Suppressor macrophage (primary cell): ENCODE measurements around the gene ELOVL4.
A peak's percentile ranks its signal among the peaks of the same experiment; 100 is the strongest.

Experiments
- DNase-seq, 4 experiments: peaks; one replicate each; pipeline ENCODE4 v3.0.0-alpha.2; 2020 to 2022

Gene ELOVL4

GRCh38 chr6:79911992-79912391 lies 35.4 kb downstream of the ELOVL4 start:
- no peak for DNase-seq

DNA sequence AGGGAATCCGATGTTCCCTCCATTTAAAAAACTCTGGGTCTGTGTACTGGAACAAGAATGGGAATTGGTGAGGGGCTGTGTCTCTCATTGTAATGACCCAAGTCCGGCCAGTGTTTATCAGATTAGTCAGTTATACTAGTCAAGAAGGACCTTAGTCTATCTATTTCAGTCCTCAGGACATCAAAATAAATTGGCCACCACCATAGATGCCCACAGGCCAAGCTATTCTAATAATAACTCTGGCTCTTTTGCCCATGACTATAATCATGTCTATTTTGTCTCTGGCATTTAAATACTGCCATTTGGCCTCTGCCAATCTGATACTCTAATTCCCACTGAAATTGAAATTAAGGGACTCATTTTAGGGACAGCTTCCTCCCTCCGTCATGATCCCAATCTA lies 37.8 kb downstream of the ELOVL4 start:
- no peak for DNase-seq

DNA sequence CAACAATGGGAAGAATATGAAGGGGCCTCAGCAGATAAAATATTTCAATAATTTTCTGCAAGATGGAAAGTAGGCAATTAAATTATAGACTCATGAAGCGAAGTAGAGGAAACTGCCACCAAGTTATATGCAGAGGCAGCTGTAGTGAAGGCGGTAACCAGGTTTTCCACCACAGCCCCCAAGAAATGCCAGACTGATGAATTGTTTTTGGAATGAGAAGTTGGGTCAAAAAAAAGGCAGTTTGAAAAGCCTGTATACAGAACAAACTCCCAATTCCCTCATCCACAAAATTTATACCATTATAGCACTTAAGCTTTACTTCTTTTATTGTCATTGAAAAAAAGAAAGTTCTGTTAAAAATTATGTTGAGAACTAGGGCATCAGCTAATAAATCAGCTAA lies 45.3 kb downstream of the ELOVL4 start:
- DNase-seq, result no peak

DNA sequence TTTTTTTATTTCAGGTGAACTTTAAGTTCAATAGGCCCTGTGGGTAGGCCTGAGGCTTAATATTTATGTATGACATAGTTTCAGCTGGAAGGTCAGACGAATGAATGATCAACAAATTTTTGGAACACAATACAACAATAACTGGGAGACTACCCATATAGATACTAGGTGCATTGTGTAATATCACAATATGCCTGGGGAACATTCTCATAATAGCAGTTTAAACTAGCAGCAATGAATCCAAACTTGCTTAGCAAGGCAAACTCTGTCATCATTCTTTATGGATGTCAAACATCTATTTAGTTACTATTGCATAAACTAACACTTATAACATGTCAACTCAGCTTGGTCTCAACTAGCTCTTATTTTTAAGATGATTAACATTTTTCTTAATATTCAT lies 49.3 kb downstream of the ELOVL4 start:
- DNase-seq, result no peak

- DNase-seq, result no peak
Observed at GRCh38 chr6:79896075-79896449, 51.3 kb downstream of the ELOVL4 start.

GRCh38 chr6:79895382-79896074 lies 51.8 kb downstream of the ELOVL4 start:
- no peak for DNase-seq

GRCh38 chr6:79894939-79895338 lies 52.4 kb downstream of the ELOVL4 start:
- no peak for DNase-seq

- DNase-seq, result no peak
Observed at GRCh38 chr6:79888587-79888986, 58.8 kb downstream of the ELOVL4 start.

GRCh38 chr6:79878142-79878748 lies 69.1 kb downstream of the ELOVL4 start:
- DNase-seq, result no peak

DNA sequence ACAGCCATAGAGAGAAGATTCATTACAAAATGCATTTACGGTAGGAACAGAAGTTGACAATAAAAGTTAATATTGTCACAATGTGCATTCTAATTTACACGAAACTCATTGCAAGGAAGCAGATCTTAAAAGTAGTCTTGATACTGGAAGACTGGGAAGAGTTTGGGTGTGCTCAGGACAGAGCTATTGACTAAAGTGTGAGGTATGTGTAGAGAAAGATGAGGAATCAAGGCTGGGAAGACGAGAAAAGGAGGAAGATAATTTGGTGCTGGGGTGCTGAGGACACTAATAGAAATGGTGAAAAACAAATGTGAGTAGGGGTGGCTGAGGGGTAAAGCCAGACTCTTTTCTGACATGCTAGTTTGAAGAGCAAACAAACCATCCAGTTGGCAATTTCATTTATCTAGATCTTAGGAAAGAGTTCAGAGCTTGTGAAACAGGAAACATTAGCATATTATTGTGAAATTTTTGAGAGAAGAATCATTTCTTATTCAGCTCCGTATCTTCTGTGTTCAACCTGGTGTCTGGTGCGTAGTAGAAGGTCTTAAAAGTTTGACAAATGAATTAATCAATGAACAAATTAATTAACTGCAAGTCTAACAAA lies 72.7 kb downstream of the ELOVL4 start:
- DNase-seq, result peak in 2 of 4 experiments; percentile 62 to 68

GRCh38 chr6:79872986-79873385 lies 74.4 kb downstream of the ELOVL4 start:
- DNase-seq, result peak in 3 of 4 experiments; percentile 23 to 46 (median 40)

GRCh38 chr6:79872303-79872702 lies 75.0 kb downstream of the ELOVL4 start:
- no peak for DNase-seq

DNA sequence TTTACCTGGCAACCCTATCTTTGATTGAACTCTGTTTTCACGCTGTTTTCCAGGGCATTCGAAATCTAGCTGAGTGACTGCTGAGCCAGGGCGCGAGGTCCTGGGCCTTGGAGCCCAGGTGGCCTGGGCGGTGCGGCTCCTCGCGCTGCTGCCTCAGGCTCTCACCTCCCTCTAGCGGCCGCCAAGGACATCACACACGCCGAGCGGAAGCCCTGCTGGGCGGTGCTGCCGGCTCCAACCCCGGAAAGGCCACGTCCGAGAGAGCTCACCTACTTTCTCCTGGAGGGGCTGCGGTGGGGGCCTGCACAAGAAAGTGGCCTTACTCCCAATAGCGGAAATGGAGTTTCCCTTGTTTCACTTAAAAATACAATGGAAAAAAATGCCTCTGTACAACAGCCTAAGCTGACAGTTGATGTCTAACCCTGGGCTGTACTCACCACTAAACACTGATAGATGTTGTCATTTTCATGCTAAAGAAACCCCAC lies 77.7 kb downstream of the ELOVL4 start:
- peak; percentile 82 to 92 (median 88) for DNase-seq

DNA sequence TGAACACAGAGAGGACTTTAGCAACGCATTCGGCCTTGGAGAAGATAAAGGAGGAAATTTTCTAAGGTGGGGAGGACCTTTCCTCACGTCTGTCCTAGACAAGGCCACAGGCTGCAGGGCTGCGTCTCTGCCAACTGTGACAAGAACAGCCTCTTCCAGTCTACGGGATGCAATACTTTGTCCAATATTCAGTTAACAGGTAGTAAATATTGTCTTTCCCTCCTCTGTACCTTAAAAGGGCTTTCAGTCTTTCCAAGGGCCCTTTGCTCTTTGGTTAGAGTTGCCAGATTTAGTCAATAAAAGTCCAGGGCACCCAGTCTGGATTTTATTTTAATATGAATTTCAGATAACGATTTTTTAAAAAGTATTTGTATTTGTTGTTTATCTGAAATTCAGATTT lies 78.2 kb downstream of the ELOVL4 start:
- DNase-seq, result no peak

- DNase-seq, result peak; percentile 75 to 88 (median 78)
Observed at GRCh38 chr6:79868098-79868722, 79.1 kb downstream of the ELOVL4 start.
